Measurements from ENCODE around the gene MYO10. TPM values are rescaled to one million over a fixed set of nuclear protein-coding genes. Genes with fewer than 3 reads are reported as not detected.

MYO10 gene
- total and polyA plus RNA-seq, 2 experiments from 2014 or later: 119 to 276 TPM

GRCh38 chr5:16970260-16970659 is 34.2 kb upstream of the MYO10 start (continued):
- TF ChIP-seq CTCF (conservative IDR thresholded peaks at IDR 0.05; ENCODE audit: low read depth in 2 of 2): no peak
- no peak for TF ChIP-seq NANOG (IDR thresholded peaks at IDR 0.05; ENCODE audit: borderline replicate concordance)
- no peak for TF ChIP-seq ETS1 (IDR thresholded peaks at IDR 0.05)
- TF ChIP-seq EZH2phosphoT487 (IDR thresholded peaks at IDR 0.05; ENCODE audit: unreplicated experiment): no peak
- TF ChIP-seq REST (IDR thresholded peaks at IDR 0.05; ENCODE audit: unreplicated experiment): no peak
- TF ChIP-seq CREB1 (CRISPR knock-in tag; IDR thresholded peaks at IDR 0.05; ENCODE audit: low read depth): no peak
- no peak for TF ChIP-seq JUNB (IDR thresholded peaks at IDR 0.05; ENCODE audit: unreplicated experiment)
- no peak for TF ChIP-seq ZNF114 (CRISPR knock-in tag; IDR thresholded peaks at IDR 0.05)
- TF ChIP-seq EZH2 (IDR thresholded peaks at IDR 0.05; ENCODE audit: low read depth, unreplicated experiment): no peak
- TF ChIP-seq STAT1 (IDR thresholded peaks at IDR 0.05; ENCODE audit: unreplicated experiment): no peak
- TF ChIP-seq ZNF331 (CRISPR knock-in tag; IDR thresholded peaks at IDR 0.05; ENCODE audit: low read depth): no peak

- Histone ChIP-seq H3K27ac (ENCODE audit: low read depth) (no peak overlapping the region), H3K79me2 (replicated peaks; ENCODE audit: insufficient read depth) (no peaks in the 10 kb centered on the region), H3K4me3 (no peak overlapping the region), H2AFZ (no peak overlapping the region), H3F3A (replicated peaks; ENCODE audit: low read depth) (no peaks in the 10 kb centered on the region), H3K36me3 (ENCODE audit: insufficient read depth) (no peaks in the 10 kb centered on the region), H3K4me2 (no peak overlapping the region), H3K9me2 (ENCODE audit: insufficient read depth) (no peaks in the 10 kb centered on the region), H3K4me1 (ENCODE audit: insufficient read depth) (no peaks in the 10 kb centered on the region), H4K20me1 (replicated peaks; ENCODE audit: insufficient read depth) (no peaks in the 10 kb centered on the region), H3K27me3 (ENCODE audit: insufficient read depth) (no peaks in the 10 kb centered on the region)
- Mint-ChIP-seq H3K27me3 (ENCODE audit: insufficient read depth, low read depth, poor library complexity) (peaks cover 4% of the 10 kb centered on the region), H3K27ac (no peak overlapping the region), H3K9me3 (no peaks in the 10 kb centered on the region; the same call in 2 of the 3 replicates), H3K36me3 (ENCODE audit: low read depth) (no peaks in the 10 kb centered on the region), H3K4me3 (no peak overlapping the region), H3K4me1 (peaks cover 11% of the 10 kb centered on the region; the same call in 2 of the 3 replicates)
- DNase-seq (ENCODE audit: low spot score) (peak; percentile 20), ATAC-seq (no peak)
- TF ChIP-seq CREB1 (CRISPR knock-in tag; IDR thresholded peaks at IDR 0.05; ENCODE audit: low read depth): no peak
- TF ChIP-seq CTCF (conservative IDR thresholded peaks at IDR 0.05; ENCODE audit: low read depth in 2 of 2): no peak
- TF ChIP-seq JUNB (IDR thresholded peaks at IDR 0.05; ENCODE audit: unreplicated experiment): no peak
- no peak for TF ChIP-seq STAT1 (IDR thresholded peaks at IDR 0.05; ENCODE audit: unreplicated experiment)
- no peak for TF ChIP-seq ZNF331 (CRISPR knock-in tag; IDR thresholded peaks at IDR 0.05; ENCODE audit: low read depth)
- TF ChIP-seq EZH2 (IDR thresholded peaks at IDR 0.05; ENCODE audit: low read depth, unreplicated experiment): no peak
- TF ChIP-seq POLR2AphosphoS5 (IDR thresholded peaks at IDR 0.05; ENCODE audit: low read depth): no peak
- TF ChIP-seq REST (IDR thresholded peaks at IDR 0.05; ENCODE audit: unreplicated experiment): no peak
- TF ChIP-seq EZH2phosphoT487 (IDR thresholded peaks at IDR 0.05; ENCODE audit: unreplicated experiment): no peak
Observed at GRCh38 chr5:16965581-16965980, 29.5 kb upstream of the MYO10 start.

All from GM23338 (cell line).